SH-SY5Y (cell line): ENCODE measurements around the gene FAM227A.

Experiments
- GATA2 ChIP-seq: IDR thresholded peaks from 2 replicates; pipeline ENCODE4 v1.6.1; 2011; ENCODE audit warnings: mild to moderate bottlenecking, low read depth, low read length
- GATA3 ChIP-seq: IDR thresholded peaks from 2 replicates; pipeline ENCODE4 v1.6.1; 2011; ENCODE audit warnings: low read depth, mild to moderate bottlenecking, low read length, moderate library complexity

GRCh38 chr22:38700789-38701628 is 44.8 kb upstream of the FAM227A start, which contains the start of gene JOSD1:
- no peak for TF ChIP-seq GATA3
- TF ChIP-seq GATA2: no peak
